ENCODE measurements around the gene SEC16B.

GRCh38 chr1:177983077-177983476 lies 13.2 kb upstream of the SEC16B start:
- TF ChIP-seq, protein P1, sequence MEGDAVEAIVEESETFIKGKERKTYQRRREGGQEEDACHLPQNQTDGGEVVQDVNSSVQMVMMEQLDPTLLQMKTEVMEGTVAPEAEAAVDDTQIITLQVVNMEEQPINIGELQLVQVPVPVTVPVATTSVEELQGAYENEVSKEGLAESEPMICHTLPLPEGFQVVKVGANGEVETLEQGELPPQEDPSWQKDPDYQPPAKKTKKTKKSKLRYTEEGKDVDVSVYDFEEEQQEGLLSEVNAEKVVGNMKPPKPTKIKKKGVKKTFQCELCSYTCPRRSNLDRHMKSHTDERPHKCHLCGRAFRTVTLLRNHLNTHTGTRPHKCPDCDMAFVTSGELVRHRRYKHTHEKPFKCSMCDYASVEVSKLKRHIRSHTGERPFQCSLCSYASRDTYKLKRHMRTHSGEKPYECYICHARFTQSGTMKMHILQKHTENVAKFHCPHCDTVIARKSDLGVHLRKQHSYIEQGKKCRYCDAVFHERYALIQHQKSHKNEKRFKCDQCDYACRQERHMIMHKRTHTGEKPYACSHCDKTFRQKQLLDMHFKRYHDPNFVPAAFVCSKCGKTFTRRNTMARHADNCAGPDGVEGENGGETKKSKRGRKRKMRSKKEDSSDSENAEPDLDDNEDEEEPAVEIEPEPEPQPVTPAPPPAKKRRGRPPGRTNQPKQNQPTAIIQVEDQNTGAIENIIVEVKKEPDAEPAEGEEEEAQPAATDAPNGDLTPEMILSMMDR (IDR thresholded peaks at IDR 0.05) = no peak
- TF ChIP-seq POLR2A (IDR thresholded peaks at IDR 0.05) = no peak
- TF ChIP-seq EP300 (IDR thresholded peaks at IDR 0.05) = no peak
- TF ChIP-seq POLR2AphosphoS5 (IDR thresholded peaks at IDR 0.05) = no peak
